A549 (cell line): ENCODE data around the gene ZC3H11A. TPM values are rescaled to one million over a fixed set of nuclear protein-coding genes. Genes with fewer than 3 reads are reported as not detected.
"Not testable (repeated sequence)": the region's sequence is repeated elsewhere in the genome, so short reads cannot be mapped to it uniquely, and the experiment has no call there.

ENCODE experiments used
- ATAC-seq, 2 experiments: fragments of 200-7000 bp in 1 of 2; fragments of >200 bp in 1 of 2; cut with Nextera tagmentation in 1 of 2; cut with Tn5 transposase in 1 of 2; 3 replicates each; pipeline versions ENCODE4 v1.8.0 to v1.9.1; 2018 to 2020; ENCODE audit warnings: mild to moderate bottlenecking in 1 of 2, moderate library complexity in 1 of 2
- CTCF ChIA-PET: fragments of 300-600 bp; sonication (Branson Sonifier 250); formaldehyde crosslinking; extraction: SDS; loops from one replicate; lab custom pipeline; 2021; ENCODE audit warnings: antibody characterized with exemption, inconsistent platforms; lab: Yijun Ruan, JAX
- POLR2A ChIA-PET: fragments of 350-600 bp; formaldehyde crosslinking; extraction: SDS; loops from one replicate; lab custom pipeline; 2021; ENCODE audit warnings: antibody characterized with exemption, inconsistent platforms; lab: Yijun Ruan, JAX
- DNase-seq, 2 experiments: peaks; one replicate each; pipeline versions ENCODE4 v3.0.0 to v3.0.0-alpha.2; 2011 to 2016; ENCODE audit warnings: low read depth in 1 of 2, low spot score in 1 of 2
- FAIRE-seq: peaks from 2 replicates; lab custom pipeline; 2011; peaks lifted over from hg19 to GRCh38; lab: Jason Lieb, UNC
- H3K27ac ChIP-seq, 2 experiments: fragments of >200 bp; sonication (Bioruptor Twin); formaldehyde crosslinking; 3 replicates each; pipeline ENCODE4 v1.5.1; 2016 to 2017
- H3K4me1 ChIP-seq: fragments of >200 bp; sonication (Bioruptor Twin); formaldehyde crosslinking; 3 replicates; pipeline ENCODE4 v1.6.1; 2016
- H3K4me2 ChIP-seq: fragments of >200 bp; sonication (Bioruptor Twin); formaldehyde crosslinking; 3 replicates; pipeline ENCODE4 v1.6.1; 2016
- H3K4me3 ChIP-seq: fragments of >200 bp; sonication (Bioruptor Twin); formaldehyde crosslinking; 3 replicates; pipeline ENCODE4 v1.5.1; 2016
- H3K9me3 ChIP-seq: fragments of >200 bp; sonication (Bioruptor Twin); formaldehyde crosslinking; 3 replicates; pipeline ENCODE4 v1.6.1; 2016
- CBX2 ChIP-seq: fragments of 200-600 bp; sonication (generic); IDR thresholded peaks from 2 replicates; pipeline ENCODE4 v1.6.1; 2016; ENCODE audit warnings: low read depth, mild to moderate bottlenecking, borderline replicate concordance
- CBX8 ChIP-seq: fragments of 200-600 bp; sonication (generic); IDR thresholded peaks from 2 replicates; pipeline ENCODE4 v1.6.1; 2016
- CHD2 ChIP-seq: fragments of 150-350 bp; IDR thresholded peaks from 2 replicates; pipeline ENCODE4 v1.6.1; 2014; ENCODE audit warnings: low read length; ENCODE audit not compliant: partially characterized antibody
- EHF ChIP-seq: fragments of 250-450 bp; sonication (Bioruptor Pico); IDR thresholded peaks from 2 replicates; pipeline ENCODE4 v1.5.0; 2020; ENCODE audit warnings: mild to moderate bottlenecking
- ESRRA ChIP-seq: fragments of 150-350 bp; IDR thresholded peaks from 2 replicates; pipeline ENCODE4 v1.6.1; 2014; ENCODE audit warnings: mild to moderate bottlenecking, low read length, borderline replicate concordance
- FOSL2 ChIP-seq, 2 experiments: fragments of 450-650 bp in 1 of 2; fragments of >200 bp in 1 of 2; sonication (Bioruptor Twin) in 1 of 2; formaldehyde crosslinking; IDR thresholded peaks; 2 replicates each; pipeline versions ENCODE4 v1.5.0 to v1.6.1; 2016 to 2020; ENCODE audit warnings: mild to moderate bottlenecking in 1 of 2, moderate library complexity in 1 of 2
- HES2 ChIP-seq: fragments of >200 bp; sonication (Bioruptor Twin); formaldehyde crosslinking; IDR thresholded peaks from 2 replicates; pipeline ENCODE4 v1.6.1; 2016
- HEYL ChIP-seq: fragments of 250-450 bp; sonication (Bioruptor Pico); IDR thresholded peaks from 2 replicates; pipeline ENCODE4 v1.8.0; 2021; ENCODE audit warnings: mild to moderate bottlenecking, moderate library complexity
- HOXB13 ChIP-seq: fragments of 250-450 bp; sonication (Bioruptor Pico); IDR thresholded peaks from 2 replicates; pipeline ENCODE4 v1.5.0; 2020; ENCODE audit warnings: low read depth, mild to moderate bottlenecking, moderate library complexity
- HOXB5 ChIP-seq: fragments of 250-450 bp; sonication (Bioruptor Pico); IDR thresholded peaks from 2 replicates; pipeline ENCODE4 v1.5.0; 2020; ENCODE audit warnings: mild to moderate bottlenecking, moderate library complexity
- JUN ChIP-seq, 2 experiments: fragments of >200 bp; sonication (Bioruptor Twin); formaldehyde crosslinking; IDR thresholded peaks; 2 replicates in 1 of 2; 3 replicates in 1 of 2; pipeline ENCODE4 v1.6.1; 2016 to 2017
- KDM1A ChIP-seq: fragments of 200-600 bp; sonication (generic); IDR thresholded peaks from 2 replicates; pipeline ENCODE4 v1.6.1; 2016; ENCODE audit warnings: low read depth, mild to moderate bottlenecking
- KDM5A ChIP-seq: fragments of 200-600 bp; sonication (generic); IDR thresholded peaks from 2 replicates; pipeline ENCODE4 v1.6.1; 2016; ENCODE audit warnings: antibody characterized with exemption, mild to moderate bottlenecking
- MAFK ChIP-seq: fragments of 450-650 bp; IDR thresholded peaks from 2 replicates; pipeline ENCODE4 v1.6.1; 2014; ENCODE audit not compliant: partially characterized antibody
- MAX ChIP-seq: IDR thresholded peaks from 2 replicates; pipeline ENCODE4 v1.6.1; 2012
- NPAS2 ChIP-seq: fragments of 250-450 bp; sonication (Bioruptor Pico); IDR thresholded peaks from 2 replicates; pipeline ENCODE4 v1.8.0; 2022; ENCODE audit warnings: mild to moderate bottlenecking, moderate library complexity, borderline replicate concordance
- NR3C1 ChIP-seq: fragments of >200 bp; sonication (Bioruptor Twin); formaldehyde crosslinking; IDR thresholded peaks from 3 replicates; pipeline ENCODE4 v1.6.1; 2017
- PHF8 ChIP-seq: fragments of 200-600 bp; sonication (generic); IDR thresholded peaks from 2 replicates; pipeline ENCODE4 v1.6.1; 2016; ENCODE audit warnings: low read depth, mild to moderate bottlenecking, antibody characterized with exemption, moderate library complexity, borderline replicate concordance
- RAD21 ChIP-seq, 2 experiments: fragments of >200 bp in 1 of 2; sonication (Bioruptor Twin) in 1 of 2; formaldehyde crosslinking in 1 of 2; IDR thresholded peaks in 1 of 2; conservative IDR thresholded peaks in 1 of 2; 2 replicates in 1 of 2; 3 replicates in 1 of 2; pipeline ENCODE4 v1.6.1; 2012 to 2018; ENCODE audit warnings: inconsistent platforms in 1 of 2
- RCOR1 ChIP-seq: fragments of 150-350 bp; IDR thresholded peaks from 2 replicates; pipeline ENCODE4 v1.6.1; 2014; ENCODE audit warnings: antibody characterized with exemption, low read length, low read depth
- SMC3 ChIP-seq: fragments of >200 bp; sonication (Bioruptor Twin); formaldehyde crosslinking; IDR thresholded peaks from 3 replicates; pipeline ENCODE4 v1.6.1; 2018; ENCODE audit warnings: inconsistent platforms
- TP53 ChIP-seq: fragments of 250-450 bp; sonication (Bioruptor Pico); IDR thresholded peaks from 2 replicates; pipeline ENCODE4 v1.5.0; 2021; ENCODE audit warnings: mild to moderate bottlenecking, moderate library complexity
- ZNF302 ChIP-seq: fragments of 250-450 bp; sonication (Bioruptor Pico); IDR thresholded peaks from 2 replicates; pipeline ENCODE4 v1.9.0; 2021; ENCODE audit warnings: inconsistent platforms, mild to moderate bottlenecking, moderate library complexity
- WGBS: methylation state at CpG from one replicate; pipeline ENCODE4 v1.1.6; 2017; ENCODE audit errors: missing lambda C conversion rate; 5-methylcytosine and 5-hydroxymethylcytosine counted together
- polyA plus RNA-seq, 4 experiments: library from polyadenylated mRNA; depleted of rRNA in 3 of 4; stranded (reverse); fragments of >200 nt; fragmentation: RNase III in 1 of 4; extraction: RNeasy Plus Mini Kit Qiagen cat#74134 plus additional on column Dnase treatment in 1 of 4; gene quantifications; 2 replicates in 3 of 4; 3 replicates in 1 of 4; pipeline ENCODE4 v1.2.3, GENCODE V29; 2011 to 2017
- TF ChIP-seq, protein P1 (sequence below): fragments of 200-600 bp; sonication (generic); IDR thresholded peaks from 2 replicates; pipeline ENCODE4 v1.6.1; 2016; ENCODE audit warnings: antibody characterized with exemption, mild to moderate bottlenecking, moderate library complexity
- TF ChIP-seq, protein P2 (sequence below): fragments of >200 bp; sonication (Bioruptor Twin); formaldehyde crosslinking; IDR thresholded peaks from 3 replicates; pipeline ENCODE4 v1.6.1; 2016
- TF ChIP-seq, protein P3 (sequence below): fragments of 450-650 bp; IDR thresholded peaks from 2 replicates; pipeline ENCODE4 v1.6.1; 2014; ENCODE audit warnings: antibody characterized with exemption
- TF ChIP-seq, protein P4 (sequence below): IDR thresholded peaks from 2 replicates; pipeline ENCODE4 v1.6.1; 2012; ENCODE audit warnings: low read depth, borderline replicate concordance

The ZC3H11A gene
- polyA plus RNA-seq, 2 of the 4 experiments (the other 2 are of a cell fraction): 42.6 to 119 TPM

DNA sequence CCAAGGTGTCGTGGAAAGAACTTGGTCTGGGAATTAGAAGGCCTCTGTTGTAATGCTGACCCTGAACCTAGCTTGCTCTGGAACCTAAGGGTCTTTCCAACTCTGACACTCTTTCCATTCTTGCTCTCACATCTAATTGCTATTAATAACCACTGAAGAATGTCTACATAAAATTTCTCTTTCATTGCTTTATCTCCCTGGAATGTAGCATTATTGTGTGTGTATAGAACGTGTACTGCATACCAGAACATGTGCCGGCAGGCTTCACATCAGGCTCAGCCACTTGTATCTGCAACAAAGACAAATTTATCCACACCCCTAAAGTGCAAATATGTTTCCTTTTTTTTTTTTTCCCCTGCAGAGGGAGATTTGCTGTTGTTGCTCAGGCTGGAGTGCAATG lies 44.4 kb upstream of the ZC3H11A start:
- Histone ChIP-seq H3K4me1 (peaks cover 2% of the 10 kb centered on the region; the same call in 1 of the 3 replicates), H3K27ac (no peak overlapping the region), H3K4me2 (no peak overlapping the region), H3K9me3 (no peaks in the 10 kb centered on the region), H3K4me3 (no peak overlapping the region)
- ChIA-PET CTCF (interaction anchor here (0.5 to 0.8 kb wide), 3 partner anchors 411 to 579 kb away, joined by 3 to 4 read pairs (median 3); no protein-coding TSS in a partner anchor), POLR2A (no interaction called here)
- DNase-seq (no peak), FAIRE-seq (no peak), ATAC-seq (no peak; a peak in 1 of 6 replicates)
- 72% methylated on average over 3 of the region's 3 CpGs for WGBS
- TF ChIP-seq TP53 (no peak), ZNF302 (CRISPR knock-in tag) (no peak), PHF8 (no peak), EHF (CRISPR knock-in tag) (no peak), KDM1A (no peak), HEYL (CRISPR knock-in tag) (no peak), FOSL2 (IDR thresholded peaks at IDR 0.05) (no peak), FOSL2 (CRISPR knock-in tag; IDR thresholded peaks at IDR 0.05) (no peak), JUN (IDR thresholded peaks at IDR 0.05) (no peak), NR3C1 (no peak), MAX (no peak), NPAS2 (CRISPR knock-in tag) (no peak), ESRRA (no peak)
- TF ChIP-seq, protein P1, sequence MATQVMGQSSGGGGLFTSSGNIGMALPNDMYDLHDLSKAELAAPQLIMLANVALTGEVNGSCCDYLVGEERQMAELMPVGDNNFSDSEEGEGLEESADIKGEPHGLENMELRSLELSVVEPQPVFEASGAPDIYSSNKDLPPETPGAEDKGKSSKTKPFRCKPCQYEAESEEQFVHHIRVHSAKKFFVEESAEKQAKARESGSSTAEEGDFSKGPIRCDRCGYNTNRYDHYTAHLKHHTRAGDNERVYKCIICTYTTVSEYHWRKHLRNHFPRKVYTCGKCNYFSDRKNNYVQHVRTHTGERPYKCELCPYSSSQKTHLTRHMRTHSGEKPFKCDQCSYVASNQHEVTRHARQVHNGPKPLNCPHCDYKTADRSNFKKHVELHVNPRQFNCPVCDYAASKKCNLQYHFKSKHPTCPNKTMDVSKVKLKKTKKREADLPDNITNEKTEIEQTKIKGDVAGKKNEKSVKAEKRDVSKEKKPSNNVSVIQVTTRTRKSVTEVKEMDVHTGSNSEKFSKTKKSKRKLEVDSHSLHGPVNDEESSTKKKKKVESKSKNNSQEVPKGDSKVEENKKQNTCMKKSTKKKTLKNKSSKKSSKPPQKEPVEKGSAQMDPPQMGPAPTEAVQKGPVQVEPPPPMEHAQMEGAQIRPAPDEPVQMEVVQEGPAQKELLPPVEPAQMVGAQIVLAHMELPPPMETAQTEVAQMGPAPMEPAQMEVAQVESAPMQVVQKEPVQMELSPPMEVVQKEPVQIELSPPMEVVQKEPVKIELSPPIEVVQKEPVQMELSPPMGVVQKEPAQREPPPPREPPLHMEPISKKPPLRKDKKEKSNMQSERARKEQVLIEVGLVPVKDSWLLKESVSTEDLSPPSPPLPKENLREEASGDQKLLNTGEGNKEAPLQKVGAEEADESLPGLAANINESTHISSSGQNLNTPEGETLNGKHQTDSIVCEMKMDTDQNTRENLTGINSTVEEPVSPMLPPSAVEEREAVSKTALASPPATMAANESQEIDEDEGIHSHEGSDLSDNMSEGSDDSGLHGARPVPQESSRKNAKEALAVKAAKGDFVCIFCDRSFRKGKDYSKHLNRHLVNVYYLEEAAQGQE: no peak
- TF ChIP-seq, protein P2, sequence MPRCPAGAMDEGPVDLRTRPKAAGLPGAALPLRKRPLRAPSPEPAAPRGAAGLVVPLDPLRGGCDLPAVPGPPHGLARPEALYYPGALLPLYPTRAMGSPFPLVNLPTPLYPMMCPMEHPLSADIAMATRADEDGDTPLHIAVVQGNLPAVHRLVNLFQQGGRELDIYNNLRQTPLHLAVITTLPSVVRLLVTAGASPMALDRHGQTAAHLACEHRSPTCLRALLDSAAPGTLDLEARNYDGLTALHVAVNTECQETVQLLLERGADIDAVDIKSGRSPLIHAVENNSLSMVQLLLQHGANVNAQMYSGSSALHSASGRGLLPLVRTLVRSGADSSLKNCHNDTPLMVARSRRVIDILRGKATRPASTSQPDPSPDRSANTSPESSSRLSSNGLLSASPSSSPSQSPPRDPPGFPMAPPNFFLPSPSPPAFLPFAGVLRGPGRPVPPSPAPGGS: no peak

GRCh38 chr1:203751618-203752361 lies 43.6 kb upstream of the ZC3H11A start:
- not testable (repeated sequence) for FAIRE-seq, ATAC-seq, H3K4me2 ChIP-seq, H3K4me3 ChIP-seq, H3K27ac ChIP-seq, H3K9me3 ChIP-seq, DNase-seq, H3K4me1 ChIP-seq
- WGBS: 90% methylated on average over 5 of the region's 5 CpGs
- ChIA-PET POLR2A (interaction anchor here (0.6 kb wide), 1 partner anchor 11 kb away, joined by 3 read pairs; no protein-coding TSS in a partner anchor), CTCF (interaction anchor here (0.6 to 0.8 kb wide), 3 partner anchors 99 to 580 kb away, joined by 3 to 4 read pairs (median 4); no protein-coding TSS in a partner anchor)

DNA sequence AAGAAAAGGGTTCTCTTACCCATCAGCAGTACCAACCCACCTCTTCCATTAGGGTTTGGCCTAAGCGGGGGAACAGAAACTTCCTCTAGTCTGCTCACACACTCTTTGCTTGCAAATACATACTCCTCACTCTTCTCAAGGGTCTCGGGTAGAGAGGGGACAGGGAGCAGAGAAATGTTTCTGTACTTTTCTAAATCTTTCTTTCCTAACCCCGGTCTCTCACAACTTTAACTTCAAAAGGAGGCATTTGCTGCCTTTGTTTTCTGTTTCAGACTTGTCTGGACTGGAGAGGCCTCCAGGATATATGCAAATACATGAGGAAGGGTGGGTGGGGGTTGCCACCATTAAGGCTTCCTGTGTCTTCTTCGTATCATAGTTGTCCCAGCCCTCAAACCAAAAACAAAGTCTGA lies 41.0 kb upstream of the ZC3H11A start:
- no peak overlapping the region for H3K4me2 ChIP-seq
- WGBS: 74% methylated on average over 4 of the region's 4 CpGs
- H3K27ac ChIP-seq: no peak overlapping the region
- H3K9me3 ChIP-seq: no peaks in the 10 kb centered on the region
- ATAC-seq: no peak
- no peak overlapping the region for H3K4me3 ChIP-seq
- POLR2A ChIA-PET: no interaction called here
- DNase-seq: no peak
- peaks cover 9% of the 10 kb centered on the region; the same call in 1 of the 3 replicates for H3K4me1 ChIP-seq
- FAIRE-seq: no peak
- CTCF ChIA-PET: no interaction called here
- TF ChIP-seq HOXB13 (CRISPR knock-in tag) (no peak), MAFK (no peak), RAD21 (conservative IDR thresholded peaks at IDR 0.05 in 1 of 2, IDR thresholded peaks at IDR 0.05 in 1 of 2) (no peak), SMC3 (no peak), HOXB5 (CRISPR knock-in tag) (no peak), CBX2 (no peak), CBX8 (no peak), KDM5A (no peak), HES2 (no peak), HEYL (CRISPR knock-in tag) (no peak), CHD2 (no peak), RCOR1 (no peak)
- TF ChIP-seq, protein P3, sequence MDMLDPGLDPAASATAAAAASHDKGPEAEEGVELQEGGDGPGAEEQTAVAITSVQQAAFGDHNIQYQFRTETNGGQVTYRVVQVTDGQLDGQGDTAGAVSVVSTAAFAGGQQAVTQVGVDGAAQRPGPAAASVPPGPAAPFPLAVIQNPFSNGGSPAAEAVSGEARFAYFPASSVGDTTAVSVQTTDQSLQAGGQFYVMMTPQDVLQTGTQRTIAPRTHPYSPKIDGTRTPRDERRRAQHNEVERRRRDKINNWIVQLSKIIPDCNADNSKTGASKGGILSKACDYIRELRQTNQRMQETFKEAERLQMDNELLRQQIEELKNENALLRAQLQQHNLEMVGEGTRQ: no peak
- TF ChIP-seq, protein P4, sequence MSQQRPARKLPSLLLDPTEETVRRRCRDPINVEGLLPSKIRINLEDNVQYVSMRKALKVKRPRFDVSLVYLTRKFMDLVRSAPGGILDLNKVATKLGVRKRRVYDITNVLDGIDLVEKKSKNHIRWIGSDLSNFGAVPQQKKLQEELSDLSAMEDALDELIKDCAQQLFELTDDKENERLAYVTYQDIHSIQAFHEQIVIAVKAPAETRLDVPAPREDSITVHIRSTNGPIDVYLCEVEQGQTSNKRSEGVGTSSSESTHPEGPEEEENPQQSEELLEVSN: no peak
